Left lung (tissue), 10 donors: ENCODE results near the gene DISC1. TPM values are rescaled to one million over a fixed set of nuclear protein-coding genes. Genes with fewer than 3 reads are reported as not detected.
A peak's percentile ranks its signal among the peaks of the same experiment; 100 is the strongest.

Experiments used
- ATAC-seq: fragments of 200-7000 bp; cut with Tn5 transposase; one replicate; pipeline ENCODE4 v1.9.1; 2020; ENCODE audit warnings: moderate library complexity
- DNase-seq, 4 donors: peaks; one replicate each; pipeline ENCODE4 v3.0.0-alpha.2; 2013 to 2020
- H3K27ac ChIP-seq, 2 donors: fragments of 200-600 bp; sonication (generic) in 1 of 2; one replicate each; pipeline versions ENCODE4 v1.5.0 to v1.8.0; 2020 to 2021
- H3K27me3 ChIP-seq, 2 donors: fragments of 200-600 bp; sonication (generic) in 1 of 2; one replicate each; pipeline versions ENCODE4 v1.5.0 to v1.8.0; 2020 to 2021
- H3K36me3 ChIP-seq, 2 donors: fragments of 200-600 bp; sonication (generic) in 1 of 2; one replicate each; pipeline versions ENCODE4 v1.5.0 to v1.8.0; 2020 to 2021
- H3K4me1 ChIP-seq, 2 donors: fragments of 200-600 bp; one replicate each; pipeline ENCODE4 v1.8.0; 2021
- H3K4me3 ChIP-seq, 2 donors: fragments of 200-600 bp; sonication (generic) in 1 of 2; one replicate each; pipeline versions ENCODE4 v1.5.0 to v1.8.0; 2020 to 2021; ENCODE audit warnings: mild to moderate bottlenecking in 1 of 2
- H3K9me3 ChIP-seq, 2 donors: fragments of 200-600 bp; sonication (generic) in 1 of 2; one replicate each; pipeline versions ENCODE4 v1.5.0 to v1.8.0; 2020 to 2021
- CTCF ChIP-seq, 2 donors: fragments of 200-600 bp; sonication (generic) in 1 of 2; IDR thresholded peaks; one replicate each; pipeline versions ENCODE4 v1.5.0 to v1.8.0; 2021; ENCODE audit warnings: antibody characterized with exemption in 2 of 2
- intact Hi-C, 2 donors: fragments of 100-400 bp; cut with DNase I; formaldehyde crosslinking; loops; one replicate each; pipeline versions ENCODE4 v1.11.2 to v1.14.2; 2022
- polyA plus RNA-seq, 6 donors: library from polyadenylated mRNA; unstranded; fragments of 120-200 nt; gene quantifications; one replicate each; pipeline ENCODE4 v1.2.1, GENCODE V29; 2013; ENCODE audit not compliant: insufficient read length in 6 of 6
- total RNA-seq, 2 donors: library from RNA; stranded (reverse); fragmentation: NEBNext Ultra II Directional; extraction: Animal tissue kit (Norgen Biotek cat#: 25700); gene quantifications; one replicate each; pipeline ENCODE4 v1.2.1, GENCODE V29; 2021
- donor health status: DM: no; HTN: yes; CAD: no.
- donor health status: DM: no; HTN: no; CAD: no.

DISC1 gene
- total and polyA plus RNA-seq, 8 donors, result 3.9 to 11.7 (median 10.5) TPM

DNA sequence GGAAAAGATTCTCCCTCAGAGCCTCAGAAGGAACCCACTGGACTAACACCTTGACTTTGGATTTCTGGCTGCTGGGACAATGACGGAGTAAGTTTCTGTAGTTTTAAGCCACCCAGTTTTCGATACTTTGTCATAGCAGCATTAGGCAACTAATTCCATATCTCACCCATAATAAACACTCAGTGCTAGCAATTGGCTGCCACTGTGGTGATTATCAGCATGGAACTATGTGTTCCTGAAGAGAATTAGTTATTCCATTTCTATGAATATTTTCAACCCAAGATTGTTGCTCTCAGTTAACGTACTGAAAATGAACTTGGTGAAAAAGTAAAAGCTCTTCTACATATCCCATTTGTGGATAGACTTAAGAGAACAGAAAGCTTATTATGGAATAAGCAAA is 299.3 kb downstream of the DISC1 start:
- ATAC-seq, result no peak
- Histone ChIP-seq H3K36me3 (no peaks in the 10 kb centered on the region), H3K27me3 (no peaks in the 10 kb centered on the region), H3K27ac (no peak overlapping the region), H3K9me3 (no peaks in the 10 kb centered on the region), H3K4me3 (no peak overlapping the region), H3K4me1 (peaks cover 0 to 5% of the 10 kb centered on the region in 2 donors)
- no peak for DNase-seq
- intact Hi-C loops, result no loop called here
- TF ChIP-seq CTCF (IDR thresholded peaks at IDR 0.05), result no peak

- intact Hi-C loops, result no loop called here
- no peaks in the 10 kb centered on the region for H3K27me3 ChIP-seq
- no peak overlapping the region for H3K27ac ChIP-seq
- DNase-seq (no peak), ATAC-seq (no peak)
- H3K4me3 ChIP-seq, result no peak overlapping the region
- H3K9me3 ChIP-seq, result no peaks in the 10 kb centered on the region
- H3K36me3 ChIP-seq, result no peaks in the 10 kb centered on the region
- peaks cover 0 to 5% of the 10 kb centered on the region in 2 donors for H3K4me1 ChIP-seq
- no peak for TF ChIP-seq CTCF (IDR thresholded peaks at IDR 0.05)
Observed at GRCh38 chr1:231926340-231926739, 299.8 kb downstream of the DISC1 start.

DNA sequence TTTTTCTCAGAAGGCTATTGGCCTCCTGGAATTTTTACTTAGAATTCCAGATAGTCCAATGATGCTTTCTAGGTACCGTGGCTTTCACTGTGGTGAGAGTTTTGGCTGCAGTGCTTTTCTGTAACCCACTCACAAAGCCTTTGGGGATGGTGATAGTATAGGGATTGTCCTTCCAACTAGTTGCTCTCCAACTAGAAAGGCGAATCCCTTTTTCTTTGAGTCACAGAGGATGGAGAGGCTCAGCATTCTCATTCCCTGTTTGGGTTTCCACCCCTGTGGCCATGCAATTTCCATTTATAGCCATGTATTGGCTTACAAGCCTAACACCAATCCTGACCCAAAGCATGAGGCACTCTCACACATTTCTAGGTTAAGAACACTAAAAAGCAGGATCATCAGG is 300.3 kb downstream of the DISC1 start:
- intact Hi-C loops, result no loop called here
- no peak for ATAC-seq
- no peak overlapping the region for H3K27ac ChIP-seq

GRCh38 chr1:231927431-231927830 is 300.8 kb downstream of the DISC1 start:
- Histone ChIP-seq H3K9me3 (peaks cover 0 to 10% of the 10 kb centered on the region in 2 donors), H3K4me1 (peaks cover 0 to 5% of the 10 kb centered on the region in 2 donors), H3K36me3 (no peaks in the 10 kb centered on the region), H3K27me3 (no peaks in the 10 kb centered on the region), H3K27ac (no peak overlapping the region), H3K4me3 (no peak overlapping the region)
- TF ChIP-seq CTCF (IDR thresholded peaks at IDR 0.05), result no peak
- intact Hi-C loops, result no loop called here
- no peak for ATAC-seq
- DNase-seq, result no peak

More for the DNA sequence above, 300.3 kb downstream of the DISC1 start:
- DNase-seq, result no peak
- Histone ChIP-seq H3K36me3 (no peaks in the 10 kb centered on the region), H3K9me3 (peaks cover 0 to 5% of the 10 kb centered on the region in 2 donors), H3K4me1 (peaks cover 0 to 5% of the 10 kb centered on the region in 2 donors), H3K4me3 (no peak overlapping the region), H3K27me3 (no peaks in the 10 kb centered on the region)
- no peak for TF ChIP-seq CTCF (IDR thresholded peaks at IDR 0.05)

GRCh38 chr1:231929311-231929710 is 302.7 kb downstream of the DISC1 start:
- H3K4me1 ChIP-seq, result peaks cover 0 to 5% of the 10 kb centered on the region in 2 donors
- no peak for TF ChIP-seq CTCF (IDR thresholded peaks at IDR 0.05)
- no peaks in the 10 kb centered on the region for H3K27me3 ChIP-seq
- H3K36me3 ChIP-seq, result no peaks in the 10 kb centered on the region
- ATAC-seq (peak; percentile 16), DNase-seq (no peak)
- peaks cover 0 to 11% of the 10 kb centered on the region in 2 donors for H3K9me3 ChIP-seq
- H3K27ac ChIP-seq, result no peak overlapping the region
- H3K4me3 ChIP-seq, result no peak overlapping the region
- intact Hi-C loops, result no loop called here
